HG02759 (cell line): ENCODE results near the gene PRR16.
"Not testable (repeated sequence)": the region's sequence is repeated elsewhere in the genome, so short reads cannot be mapped to it uniquely, and the experiment has no call there.

Experiments used
- ATAC-seq: cut with Tn5 transposase; IDR thresholded peaks from one replicate; pipeline ENCODE4 v1.9.1; 2021; ENCODE audit warnings: mild to moderate bottlenecking, moderate library complexity; ENCODE audit not compliant: unreplicated experiment

PRR16 gene

GRCh38 chr5:120632430-120632829 lies 168.3 kb downstream of the PRR16 start:
- ATAC-seq, result no peak

- no peak for ATAC-seq
These were observed 174.3 kb downstream of the PRR16 start for GRCh38 chr5:120638449-120638848.

GRCh38 chr5:120640778-120641177 lies 176.7 kb downstream of the PRR16 start:
- ATAC-seq, result no peak

- ATAC-seq, result no peak
These were observed 180.4 kb downstream of the PRR16 start for GRCh38 chr5:120644516-120644915.

- peak; percentile 75 for ATAC-seq
These were observed 191.8 kb downstream of the PRR16 start for GRCh38 chr5:120655828-120656435.

- ATAC-seq, result no peak
These were observed 193.0 kb downstream of the PRR16 start for GRCh38 chr5:120657104-120657503.

GRCh38 chr5:120677481-120677880 lies 213.4 kb downstream of the PRR16 start:
- ATAC-seq, result no peak

- ATAC-seq, result no peak
These were observed 214.2 kb downstream of the PRR16 start for GRCh38 chr5:120678279-120678678.

- ATAC-seq, result no peak
These were observed 218.8 kb downstream of the PRR16 start for GRCh38 chr5:120682851-120683250.

GRCh38 chr5:120683580-120683979 lies 219.5 kb downstream of the PRR16 start:
- ATAC-seq, result no peak

GRCh38 chr5:120684213-120684612 lies 220.1 kb downstream of the PRR16 start:
- ATAC-seq, result no peak

- peak; percentile 62 for ATAC-seq
These were observed 220.8 kb downstream of the PRR16 start for GRCh38 chr5:120684749-120685415.

GRCh38 chr5:120690621-120691407 lies 226.7 kb downstream of the PRR16 start:
- ATAC-seq, result no peak

- ATAC-seq, result no peak
These were observed 228.2 kb downstream of the PRR16 start for GRCh38 chr5:120692325-120692724.

GRCh38 chr5:120695368-120695880 lies 231.3 kb downstream of the PRR16 start:
- no peak for ATAC-seq

GRCh38 chr5:120697147-120697546 lies 233.0 kb downstream of the PRR16 start:
- ATAC-seq, result no peak

- not testable (repeated sequence) for ATAC-seq
These were observed 233.7 kb downstream of the PRR16 start for GRCh38 chr5:120697670-120698327.

- not testable (repeated sequence) for ATAC-seq
These were observed 236.6 kb downstream of the PRR16 start for GRCh38 chr5:120700653-120701052.

- ATAC-seq, result not testable (repeated sequence)
These were observed 238.9 kb downstream of the PRR16 start for GRCh38 chr5:120702817-120703538.

GRCh38 chr5:120703918-120704587 lies 240.0 kb downstream of the PRR16 start:
- no peak for ATAC-seq
